SU-DHL-6 (cell line): ENCODE results near the gene DPYSL4.

Experiments
- CTCF ChIP-seq: fragments of 200-600 bp; sonication (generic); IDR thresholded peaks from one replicate; pipeline ENCODE4 v1.5.1; 2017; ENCODE audit warnings: antibody characterized with exemption, mild to moderate bottlenecking, low read length, moderate library complexity; ENCODE audit not compliant: insufficient read depth, poor library complexity, severe bottlenecking
- EZH2phosphoT487 ChIP-seq: fragments of 200-600 bp; sonication (generic), shearing (Covaris generic); conservative IDR thresholded peaks from 2 replicates; pipeline ENCODE4 v1.6.1; 2018; ENCODE audit warnings: mild to moderate bottlenecking, antibody characterized with exemption, low read length, moderate library complexity, mixed read lengths

DNA sequence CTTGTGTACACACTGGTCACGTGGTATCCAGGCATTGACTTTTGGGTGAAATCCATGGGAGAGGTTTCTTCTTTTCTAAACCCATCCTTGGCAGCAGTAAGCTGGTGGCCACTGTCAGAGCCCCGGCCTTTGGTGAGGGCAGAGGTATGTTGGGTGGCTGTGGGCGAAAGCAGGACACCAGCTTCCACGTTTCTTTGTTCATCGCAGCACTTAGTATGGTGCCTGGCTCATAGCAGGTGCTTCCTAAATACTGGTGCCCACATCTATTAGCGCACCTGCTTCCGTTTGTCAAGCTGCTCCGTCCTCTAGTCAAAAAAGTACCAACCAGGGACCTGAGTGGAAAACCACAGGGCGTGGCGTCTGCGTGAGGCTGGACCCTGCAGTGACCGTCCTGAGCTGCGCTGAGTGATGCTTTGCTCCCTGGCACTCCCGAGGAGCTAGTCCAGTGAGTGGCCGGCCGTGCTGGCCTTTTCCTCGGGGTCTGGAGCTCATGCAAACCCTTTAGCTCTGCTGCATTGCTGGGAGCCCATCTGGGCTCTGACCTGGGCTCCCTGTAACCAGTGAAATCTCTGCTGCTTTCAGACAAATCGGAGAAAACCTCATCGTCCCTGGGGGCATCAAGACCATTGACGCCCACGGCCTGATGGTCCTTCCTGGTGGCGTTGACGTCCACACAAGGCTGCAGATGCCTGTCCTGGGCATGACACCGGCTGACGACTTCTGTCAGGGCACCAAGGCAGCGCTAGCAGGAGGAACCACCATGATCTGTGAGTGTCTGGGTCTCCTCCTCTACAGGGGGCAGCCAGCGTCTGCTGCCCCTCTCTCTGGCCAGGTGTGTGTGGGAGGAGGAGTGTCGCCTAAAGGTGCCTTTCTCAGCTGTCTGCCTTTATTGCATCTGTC is 5.6 kb downstream of the DPYSL4 start:
- TF ChIP-seq CTCF (no peak), EZH2phosphoT487 (no peak)
